B cell (primary cell): ENCODE measurements around the gene NAA10. TPM values are rescaled to one million over a fixed set of nuclear protein-coding genes. Genes with fewer than 3 reads are reported as not detected.
"Not testable (repeated sequence)": the region's sequence is repeated elsewhere in the genome, so short reads cannot be mapped to it uniquely, and the experiment has no call there.

Experiments used
- ATAC-seq: fragments of 200-7000 bp; cut with Tn5 transposase; one replicate; pipeline ENCODE4 v1.10.0; 2021; ENCODE audit warnings: low read depth, mild to moderate bottlenecking, moderate number of reproducible peaks, moderate library complexity
- CTCF ChIA-PET: fragments of 350-600 bp; sonication (Branson Sonifier 250); formaldehyde crosslinking; loops from one replicate; lab custom pipeline; 2021; ENCODE audit warnings: antibody characterized with exemption, inconsistent platforms; lab: Charles Lee
- POLR2A ChIA-PET: fragments of 350-600 bp; sonication (Branson Sonifier 250); formaldehyde crosslinking; loops from one replicate; lab custom pipeline; 2021; ENCODE audit warnings: antibody characterized with exemption; lab: Charles Lee
- DNase-seq: peaks from one replicate; pipeline ENCODE4 v3.0.0; 2013
- H2AFZ ChIP-seq: 2 replicates; pipeline ENCODE4 v1.6.1; 2012; ENCODE audit warnings: mild to moderate bottlenecking, low read depth, low read length; ENCODE audit not compliant: insufficient read depth, poor library complexity, severe bottlenecking
- H3K27ac ChIP-seq, 2 donors: 1 replicate in 1 of 2; 2 replicates in 1 of 2; pipeline ENCODE4 v1.5.1; 2012 to 2013; ENCODE audit warnings: low read length in 2 of 2, mild to moderate bottlenecking in 2 of 2, moderate library complexity in 1 of 2
- H3K27me3 ChIP-seq, 4 experiments: fragments of 200-600 bp in 1 of 4; sonication (generic) in 1 of 4; replicated peaks in 1 of 4; 1 replicate in 2 of 4; 2 replicates in 2 of 4; pipeline versions ENCODE4 v1.6.1 to v1.7.0; 2013 to 2016; ENCODE audit warnings: low read length in 3 of 4, mild to moderate bottlenecking in 2 of 4, mixed read lengths in 1 of 4, moderate library complexity in 1 of 4; ENCODE audit not compliant: insufficient read depth in 4 of 4, control insufficient read depth in 3 of 4; ENCODE audit errors: control extremely low read depth in 1 of 4
- H3K36me3 ChIP-seq, 2 experiments: replicated peaks in 1 of 2; 1 replicate in 1 of 2; 2 replicates in 1 of 2; pipeline versions ENCODE4 v1.6.1 to v1.7.1; 2013; ENCODE audit warnings: low read length in 1 of 2; ENCODE audit not compliant: insufficient read depth in 2 of 2, control insufficient read depth in 1 of 2; ENCODE audit errors: control extremely low read depth in 1 of 2, extremely low read depth in 1 of 2
- H3K4me1 ChIP-seq, 2 donors: fragments of 200-600 bp in 1 of 2; sonication (generic) in 1 of 2; 1 replicate in 1 of 2; 2 replicates in 1 of 2; pipeline versions ENCODE4 v1.5.1 to v1.6.1; 2013 to 2017; ENCODE audit warnings: low read length in 2 of 2; ENCODE audit not compliant: control insufficient read depth in 2 of 2, insufficient read depth in 2 of 2
- H3K4me2 ChIP-seq: replicated peaks from 2 replicates; pipeline ENCODE3; 2012; ENCODE audit warnings: mild to moderate bottlenecking, low read depth, low read length; ENCODE audit not compliant: poor library complexity, severe bottlenecking
- H3K4me3 ChIP-seq, 5 experiments: fragments of 200-600 bp in 1 of 5; sonication (generic) in 1 of 5; 1 replicate in 3 of 5; 2 replicates in 2 of 5; pipeline versions ENCODE4 v1.5.1 to v1.7.0; 2011 to 2016; ENCODE audit warnings: low read length in 4 of 5, mild to moderate bottlenecking in 4 of 5, low read depth in 2 of 5, control low read depth in 1 of 5, moderate library complexity in 1 of 5; ENCODE audit not compliant: insufficient read depth in 1 of 5; ENCODE audit errors: control extremely low read depth in 1 of 5, extremely low read depth in 1 of 5
- H3K79me2 ChIP-seq: fragments of 200-600 bp; sonication (generic); one replicate; pipeline ENCODE4 v1.6.0; 2016; ENCODE audit warnings: low read length; ENCODE audit not compliant: control insufficient read depth, insufficient read depth
- H3K9ac ChIP-seq: fragments of 200-600 bp; sonication (generic); 2 replicates; pipeline ENCODE4 v1.6.1; 2017; ENCODE audit warnings: mild to moderate bottlenecking, low read length, moderate library complexity
- H3K9me3 ChIP-seq, 3 donors: one replicate each; pipeline versions ENCODE4 v1.6.1 to v1.7.1; 2013; ENCODE audit warnings: low read length in 2 of 3; ENCODE audit not compliant: control insufficient read depth in 2 of 3, insufficient read depth in 1 of 3; ENCODE audit errors: control extremely low read depth in 1 of 3
- H4K20me1 ChIP-seq: 2 replicates; pipeline ENCODE4 v1.6.0; 2012; ENCODE audit warnings: mild to moderate bottlenecking, low read length; ENCODE audit not compliant: insufficient read depth, control insufficient read depth, poor library complexity, severe bottlenecking
- H3K27ac Mint-ChIP-seq: one replicate; pipeline ENCODE4 v1.8.0; 2021; ENCODE audit warnings: mixed read lengths
- H3K27me3 Mint-ChIP-seq: one replicate; pipeline ENCODE4 v1.8.0; 2021; ENCODE audit warnings: mixed read lengths
- H3K4me1 Mint-ChIP-seq: one replicate; pipeline ENCODE4 v1.8.0; 2021; ENCODE audit warnings: mixed read lengths
- H3K4me3 Mint-ChIP-seq: one replicate; pipeline ENCODE4 v1.8.0; 2021; ENCODE audit warnings: mixed read lengths
- H3K9me3 Mint-ChIP-seq: one replicate; pipeline ENCODE4 v1.8.0; 2022; ENCODE audit warnings: mixed read lengths; ENCODE audit not compliant: insufficient read depth
- CTCF ChIP-seq: fragments of 200-600 bp; IDR thresholded peaks from one replicate; pipeline ENCODE4 v1.8.0; 2022; ENCODE audit warnings: antibody characterized with exemption, mild to moderate bottlenecking
- EZH2 ChIP-seq: IDR thresholded peaks from 2 replicates; pipeline ENCODE4 v1.6.1; 2012; ENCODE audit warnings: borderline replicate concordance, low read depth, mild to moderate bottlenecking, moderate library complexity, low read length; ENCODE audit not compliant: insufficient read depth, poor library complexity, severe bottlenecking
- WGBS: methylation state at CpG from one replicate; pipeline ENCODE4 v1.1.5; 2013; ENCODE audit warnings: missing lambda C conversion rate; ENCODE audit not compliant: insufficient coverage; 5-methylcytosine and 5-hydroxymethylcytosine counted together
- intact Hi-C: fragments of 100-400 bp; cut with micrococcal nuclease; formaldehyde crosslinking; loops from one replicate; pipeline ENCODE4 v1.10.0; 2022
- polyA plus RNA-seq: library from polyadenylated mRNA; depleted of rRNA; stranded (reverse); fragments of >200 nt; gene quantifications from 2 replicates; pipeline ENCODE4 v1.2.3, GENCODE V29; 2012
- total RNA-seq, 2 donors: library from RNA; stranded (reverse); fragments of 120-200 nt in 1 of 2; gene quantifications; 1 replicate in 1 of 2; 2 replicates in 1 of 2; pipeline versions ENCODE4 v1.2.3 to v1.2.4, GENCODE V29; 2013 to 2022

NAA10 gene
- total and polyA plus RNA-seq, 2 donors (not counting 1 experiment from before 2014, with no cell fraction given), result 78.3 to 102 TPM

GRCh38 chrX:153980394-153980793 lies 45.6 kb upstream of the NAA10 start:
- H3K27me3 Mint-ChIP-seq, H4K20me1 ChIP-seq, H3K79me2 ChIP-seq, intact Hi-C loops, H3K27me3 ChIP-seq, H3K9me3 ChIP-seq, H3K9ac ChIP-seq, H3K9me3 Mint-ChIP-seq, H3K36me3 ChIP-seq: not testable (repeated sequence)
- Mint-ChIP-seq H3K4me1 (peaks cover 50% of the 10 kb centered on the region), H3K27ac (peak overlapping the region; percentile 97), H3K4me3 (peak overlapping the region; percentile 65)
- ATAC-seq (peak; percentile 56), DNase-seq (peak; percentile 42)
- 20% methylated on average over 5 of the region's 10 CpGs for WGBS
- peak overlapping the region in 1 of 5 experiments; percentile 21 for H3K4me3 ChIP-seq
- POLR2A ChIA-PET, result interaction anchor here (1.1 to 1.7 kb wide), 2 partner anchors 12 to 39 kb away, joined by 4 read pairs; partner anchors contain the start of gene IRAK1
- peak overlapping the region; percentile 65 for H3K4me2 ChIP-seq
- peak overlapping the region; percentile 69 to 78 for H3K27ac ChIP-seq
- CTCF ChIA-PET, result interaction anchor here (0.7 to 3.0 kb wide), 4 partner anchors 11 to 50 kb away, joined by 3 to 21 read pairs (median 6); no protein-coding TSS in a partner anchor
- peak overlapping the region; percentile 33 for H2AFZ ChIP-seq
- peaks cover 45 to 55% of the 10 kb centered on the region in 2 donors for H3K4me1 ChIP-seq

- Histone ChIP-seq H3K27ac (peak overlapping the region in 1 of 2 donors; percentile 100), H2AFZ (no peak overlapping the region), H3K9me3 (no peaks in the 10 kb centered on the region), H4K20me1 (no peaks in the 10 kb centered on the region), H3K4me1 (peaks cover 16 to 21% of the 10 kb centered on the region in 2 donors), H3K4me3 (no peak overlapping the region), H3K79me2 (peaks cover 16% of the 10 kb centered on the region), H3K36me3 (no peaks in the 10 kb centered on the region), H3K4me2 (peak overlapping the region; percentile 70), H3K27me3 (no peaks in the 10 kb centered on the region), H3K9ac (no peak overlapping the region)
- H3K9me3 Mint-ChIP-seq, result no peaks in the 10 kb centered on the region
- no peak for TF ChIP-seq EZH2
- TF ChIP-seq CTCF, result no peak
- DNase-seq, result no peak
- WGBS, result 72% methylated on average over 3 of the region's 3 CpGs
- peaks cover 21% of the 10 kb centered on the region for H3K4me1 Mint-ChIP-seq
- CTCF ChIA-PET, result interaction anchor here (1.7 kb wide), 1 partner anchor 39 kb away, joined by 12 read pairs; no protein-coding TSS in a partner anchor
- no peak for ATAC-seq
- H3K4me3 Mint-ChIP-seq, result peak overlapping the region; percentile 32
- H3K27me3 Mint-ChIP-seq, result no peaks in the 10 kb centered on the region
- POLR2A ChIA-PET, result interaction anchor here (0.7 to 1.5 kb wide), 2 partner anchors 47 to 48 kb away, joined by 4 to 9 read pairs; partner anchors contain the start of gene ARHGAP4
- peak overlapping the region; percentile 59 for H3K27ac Mint-ChIP-seq
- intact Hi-C loops, result loop anchor here (5.0 kb wide), 3 partner anchors 32 to 402 kb away; partner anchors contain the start of gene EMD
These were observed 40.0 kb upstream of the NAA10 start for GRCh38 chrX:153974726-153975286.
